Fibroblast of villous mesenchyme (primary cell): ENCODE results near the gene JADE2. TPM values are rescaled to one million over a fixed set of nuclear protein-coding genes. Genes with fewer than 3 reads are reported as not detected.

Experiments used
- DNase-seq: peaks from one replicate; pipeline ENCODE4 v3.0.0-alpha.2; 2010; ENCODE audit warnings: low read depth
- H3K4me3 ChIP-seq: 2 replicates; pipeline ENCODE4 v1.5.1; 2011; ENCODE audit warnings: low read depth, mild to moderate bottlenecking, low read length
- CTCF ChIP-seq: IDR thresholded peaks from 2 replicates; pipeline ENCODE4 v1.5.1; 2012; ENCODE audit warnings: low read depth, mild to moderate bottlenecking, low read length; ENCODE audit not compliant: insufficient read depth
- total RNA-seq: library from RNA; depleted of rRNA; stranded (reverse); fragments of >200 nt; gene quantifications from 2 replicates; pipeline ENCODE4 v1.2.3, GENCODE V29; 2012

JADE2 gene
- total RNA-seq, 1 donor = 35.4 TPM

DNA sequence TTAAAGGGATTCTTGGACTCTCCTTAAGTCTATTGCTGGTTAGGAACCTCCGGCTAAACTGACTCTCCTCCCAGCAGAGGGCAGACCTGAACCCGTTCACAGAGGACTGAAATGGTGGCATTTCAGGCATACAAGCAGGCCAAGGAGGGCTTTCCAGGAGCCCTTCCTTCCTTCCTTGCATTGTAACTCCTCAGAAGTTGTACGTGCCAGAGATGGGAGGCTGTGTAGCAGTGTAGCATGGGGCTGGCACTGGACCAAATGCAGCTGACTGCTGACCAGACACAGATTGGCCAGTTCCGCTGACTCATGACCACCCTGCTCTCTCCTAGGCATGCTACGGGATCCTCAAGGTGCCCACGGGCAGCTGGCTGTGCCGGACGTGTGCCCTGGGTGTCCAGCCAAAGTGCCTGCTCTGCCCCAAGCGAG lies 36.4 kb downstream of the JADE2 start:
- DNase-seq = peak; percentile 42
- no peak overlapping the region for H3K4me3 ChIP-seq
- TF ChIP-seq CTCF = peak; percentile 55

GRCh38 chr5:134563221-134563620 lies 37.8 kb downstream of the JADE2 start:
- no peak overlapping the region for H3K4me3 ChIP-seq
- DNase-seq = no peak
- TF ChIP-seq CTCF = no peak

- TF ChIP-seq CTCF = no peak
- no peak for DNase-seq
- no peak overlapping the region for H3K4me3 ChIP-seq
Observed at GRCh38 chr5:134563962-134564361, 38.5 kb downstream of the JADE2 start.

DNA sequence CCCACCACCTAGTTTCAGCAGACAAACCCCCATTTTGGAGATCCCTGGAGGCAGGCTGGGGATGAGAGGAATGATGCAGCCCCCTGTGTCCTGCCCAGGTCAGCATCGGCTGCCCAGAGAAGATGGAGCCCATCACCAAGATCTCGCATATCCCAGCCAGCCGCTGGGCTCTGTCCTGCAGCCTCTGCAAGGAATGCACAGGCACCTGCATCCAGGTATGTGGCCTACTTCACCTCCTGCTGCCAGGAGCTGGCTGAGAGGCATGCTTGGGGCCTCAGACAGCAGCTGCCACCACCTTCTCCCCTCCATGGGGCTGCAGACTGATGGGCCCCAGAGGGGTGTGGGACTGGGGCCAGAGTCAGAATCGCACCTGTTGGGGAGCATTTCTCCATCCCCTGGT lies 38.9 kb downstream of the JADE2 start:
- no peak overlapping the region for H3K4me3 ChIP-seq
- DNase-seq = no peak

DNA sequence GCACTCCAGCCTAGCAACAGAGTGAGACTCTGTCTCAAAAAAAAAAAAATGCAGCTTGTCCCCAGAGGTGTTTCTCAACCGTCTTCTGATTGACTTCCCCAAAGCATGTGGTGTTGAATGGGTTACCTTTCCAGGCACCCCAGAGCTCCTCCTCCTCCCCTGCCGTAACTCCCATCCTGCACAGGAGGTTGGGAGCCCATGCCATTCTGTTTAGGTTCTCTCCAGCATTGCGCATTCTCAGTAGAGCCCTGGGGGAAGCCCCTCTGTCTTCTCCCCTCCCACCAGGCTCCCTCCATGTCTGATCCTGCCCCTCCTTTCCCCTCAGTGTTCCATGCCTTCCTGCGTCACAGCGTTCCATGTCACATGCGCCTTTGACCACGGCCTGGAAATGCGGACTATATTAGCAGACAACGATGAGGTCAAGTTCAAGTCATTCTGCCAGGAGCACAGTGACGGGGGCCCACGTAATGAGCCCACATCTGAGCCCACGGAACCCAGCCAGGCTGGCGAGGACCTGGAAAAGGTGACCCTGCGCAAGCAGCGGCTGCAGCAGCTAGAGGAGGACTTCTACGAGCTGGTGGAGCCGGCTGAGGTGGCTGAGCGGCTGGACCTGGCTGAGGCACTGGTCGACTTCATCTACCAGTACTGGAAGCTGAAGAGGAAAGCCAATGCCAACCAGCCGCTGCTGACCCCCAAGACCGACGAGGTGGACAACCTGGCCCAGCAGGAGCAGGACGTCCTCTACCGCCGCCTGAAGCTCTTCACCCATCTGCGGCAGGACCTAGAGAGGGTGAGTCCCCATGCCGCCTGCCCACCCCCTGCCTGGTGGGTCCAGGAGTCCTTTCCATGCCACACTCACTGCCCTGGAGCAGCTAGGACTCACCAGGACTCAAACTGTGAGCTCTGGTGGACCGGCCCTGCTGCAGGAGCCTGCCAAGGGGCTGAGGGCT lies 40.6 kb downstream of the JADE2 start:
- no peak for TF ChIP-seq CTCF
- no peak for DNase-seq
- no peak overlapping the region for H3K4me3 ChIP-seq

More for the DNA sequence above, 38.9 kb downstream of the JADE2 start:
- no peak for TF ChIP-seq CTCF

GRCh38 chr5:134566741-134567221 lies 41.3 kb downstream of the JADE2 start:
- no peak for TF ChIP-seq CTCF
- no peak overlapping the region for H3K4me3 ChIP-seq

More at GRCh38 chr5:134566741-134567221, 41.3 kb downstream of the JADE2 start:
- no peak for DNase-seq
